GM21447 (cell line): ENCODE measurements around the gene MRPL55.

ENCODE experiments used
- ATAC-seq: cut with Tn5 transposase; IDR thresholded peaks from one replicate; pipeline ENCODE4 v1.9.1; 2021; ENCODE audit not compliant: unreplicated experiment

Gene MRPL55

DNA sequence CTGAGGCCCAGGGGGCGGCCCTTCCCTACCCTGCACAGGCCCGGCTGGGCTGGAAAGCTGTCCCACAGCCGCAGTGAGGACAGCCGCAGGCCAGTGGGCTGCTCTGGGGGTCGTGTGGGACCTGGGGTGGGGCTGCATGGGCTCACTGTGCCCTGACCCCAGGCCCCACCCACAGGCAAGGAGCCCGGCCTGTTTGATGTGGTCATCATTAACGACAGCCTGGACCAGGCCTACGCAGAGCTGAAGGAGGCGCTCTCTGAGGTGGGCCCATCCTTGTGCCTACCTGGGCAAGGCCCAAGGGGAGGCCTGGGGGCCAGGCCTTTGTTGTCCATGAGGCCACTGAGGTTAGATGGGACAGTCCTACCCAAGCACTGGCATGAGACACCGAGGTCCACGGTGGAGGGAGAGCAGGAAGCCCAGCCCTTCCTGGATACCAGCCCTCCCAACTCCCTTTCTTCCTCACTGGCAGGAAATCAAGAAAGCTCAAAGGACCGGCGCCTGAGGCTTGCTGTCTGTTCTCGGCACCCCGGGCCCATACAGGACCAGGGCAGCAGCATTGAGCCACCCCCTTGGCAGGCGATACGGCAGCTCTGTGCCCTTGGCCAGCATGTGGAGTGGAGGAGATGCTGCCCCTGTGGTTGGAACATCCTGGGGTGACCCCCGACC is 39.2 kb upstream of the MRPL55 start:
- no peak for ATAC-seq

DNA sequence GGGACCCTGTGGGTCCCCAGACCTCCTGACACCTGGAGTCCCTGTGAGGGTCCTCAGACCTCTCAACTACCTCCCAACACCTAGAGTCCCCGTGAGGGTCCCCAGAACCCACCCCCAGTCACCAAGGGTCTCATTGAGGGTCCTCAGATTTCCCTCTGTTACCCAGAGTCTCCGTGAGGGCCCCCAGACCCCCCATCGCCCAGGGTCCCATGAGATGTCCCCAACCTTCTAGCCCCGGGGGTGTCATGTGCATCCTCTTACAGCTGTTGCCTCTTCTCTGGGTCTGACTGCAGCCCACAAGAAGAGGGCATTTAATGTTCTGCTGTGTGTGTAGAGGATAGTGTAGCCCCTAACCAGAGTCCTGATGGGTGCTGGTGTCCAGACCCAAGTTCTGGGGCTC is 38.7 kb upstream of the MRPL55 start:
- no peak for ATAC-seq

- no peak for ATAC-seq
Observed at GRCh38 chr1:228147151-228147693, 38.1 kb upstream of the MRPL55 start.

DNA sequence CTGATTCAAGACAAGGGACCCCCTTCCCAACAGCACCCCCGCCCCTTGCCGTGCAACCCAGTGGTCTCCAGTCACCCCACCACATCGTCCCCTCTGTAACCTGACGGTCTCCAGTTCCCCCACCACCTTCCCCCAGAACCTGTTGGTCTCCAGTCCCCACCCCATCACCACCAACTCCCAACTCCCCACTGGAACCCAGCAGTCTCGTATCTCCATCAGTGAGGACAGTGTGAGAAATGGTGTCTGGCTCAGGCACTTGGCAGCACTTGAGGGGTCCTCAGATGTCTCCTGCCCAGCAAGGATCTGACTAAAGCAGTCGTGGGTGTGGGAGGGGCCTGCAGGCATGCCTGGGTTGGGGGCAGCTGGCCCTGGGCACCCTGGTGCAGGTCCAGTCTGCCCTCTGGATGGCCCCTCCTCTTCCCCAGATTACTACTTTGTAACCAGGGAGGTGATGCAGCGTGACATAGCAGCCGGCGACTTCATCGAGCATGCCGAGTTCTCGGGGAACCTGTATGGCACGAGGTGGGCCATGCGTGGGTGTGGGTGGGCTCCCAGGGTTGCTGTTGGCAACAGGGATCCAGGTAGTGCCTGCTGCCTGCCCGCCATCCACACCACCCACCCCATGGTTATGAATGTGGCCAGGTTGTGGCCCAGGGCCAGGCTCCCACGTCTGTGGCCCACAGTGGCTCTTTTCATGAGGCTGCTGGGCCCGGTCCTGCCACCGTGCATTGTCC is 37.5 kb upstream of the MRPL55 start:
- no peak for ATAC-seq

DNA sequence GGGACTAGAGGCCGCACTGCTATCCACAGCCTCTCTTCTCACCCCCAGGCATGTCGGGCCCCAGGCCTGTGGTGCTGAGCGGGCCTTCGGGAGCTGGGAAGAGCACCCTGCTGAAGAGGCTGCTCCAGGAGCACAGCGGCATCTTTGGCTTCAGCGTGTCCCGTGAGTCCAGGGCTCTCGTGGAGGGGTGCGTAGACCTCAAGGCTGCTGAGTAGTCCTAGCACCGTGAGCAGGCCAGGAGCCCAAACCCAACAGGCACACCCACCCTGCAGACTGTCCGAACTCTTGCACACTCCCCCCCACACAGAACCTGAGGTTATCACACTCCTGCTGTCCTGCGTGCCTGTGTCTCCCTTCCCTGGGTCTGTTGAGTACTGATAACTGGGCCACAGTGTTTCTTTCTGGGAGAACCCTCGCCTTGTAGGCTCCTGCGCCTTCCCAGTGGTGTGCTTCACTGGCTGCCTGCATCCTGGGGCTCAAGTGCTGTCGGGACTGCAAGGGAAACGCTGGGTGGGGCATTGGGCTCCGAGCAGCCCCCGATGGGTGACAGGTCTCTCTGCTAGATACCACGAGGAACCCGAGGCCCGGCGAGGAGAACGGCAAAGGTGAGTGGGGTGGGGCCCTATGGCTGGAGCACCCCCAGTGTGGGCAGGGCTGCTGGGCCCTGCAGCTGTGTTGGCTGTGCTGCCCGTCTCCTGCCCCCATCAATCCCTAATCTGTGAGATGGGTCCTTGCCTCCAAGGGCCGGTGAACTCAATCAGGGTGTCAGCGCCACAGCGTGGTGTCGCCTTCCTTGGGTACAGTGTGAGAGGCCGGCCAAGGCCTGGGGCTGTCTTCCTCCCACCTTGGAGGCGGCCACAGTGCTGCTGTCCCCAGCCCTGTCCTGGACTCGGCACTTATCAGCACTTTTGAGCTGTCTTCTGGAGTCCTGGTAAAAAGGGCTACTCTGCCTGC is 36.6 kb upstream of the MRPL55 start:
- ATAC-seq, result no peak

- ATAC-seq, result no peak
Observed at GRCh38 chr1:228144993-228145343, 35.9 kb upstream of the MRPL55 start.

GRCh38 chr1:228144193-228144992 is 35.3 kb upstream of the MRPL55 start:
- no peak for ATAC-seq

- no peak for ATAC-seq
Observed at GRCh38 chr1:228143480-228144192, 34.5 kb upstream of the MRPL55 start.

GRCh38 chr1:228142701-228143136 is 33.6 kb upstream of the MRPL55 start:
- no peak for ATAC-seq

- no peak for ATAC-seq
Observed at GRCh38 chr1:228142155-228142691, 33.1 kb upstream of the MRPL55 start.

GRCh38 chr1:228141226-228142044 is 32.3 kb upstream of the MRPL55 start:
- ATAC-seq, result no peak

DNA sequence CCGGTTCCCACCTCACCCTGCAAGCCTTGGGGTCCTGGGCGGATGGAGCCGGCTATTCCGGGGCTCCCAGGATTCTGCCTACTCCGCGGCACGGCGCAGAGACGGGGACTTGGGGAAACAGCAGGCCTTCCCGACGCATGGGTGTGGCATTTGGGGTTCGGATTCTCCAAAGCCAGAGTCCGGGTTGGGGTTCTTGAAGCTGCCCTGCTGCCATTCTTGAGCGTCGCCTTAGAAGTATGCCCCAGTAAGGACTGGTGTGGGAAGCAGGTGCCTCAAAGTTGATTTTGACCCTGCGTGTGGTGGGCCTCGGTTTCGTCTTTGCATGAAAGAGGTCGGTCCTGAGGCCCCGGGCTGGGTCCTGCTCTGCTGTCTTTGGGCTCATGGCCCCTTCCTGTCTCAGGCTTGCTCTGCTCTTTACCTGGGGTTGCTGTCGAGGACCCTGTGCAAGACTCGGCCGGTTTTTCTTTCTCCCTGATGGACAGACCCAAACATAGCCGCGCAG is 31.7 kb upstream of the MRPL55 start:
- no peak for ATAC-seq

DNA sequence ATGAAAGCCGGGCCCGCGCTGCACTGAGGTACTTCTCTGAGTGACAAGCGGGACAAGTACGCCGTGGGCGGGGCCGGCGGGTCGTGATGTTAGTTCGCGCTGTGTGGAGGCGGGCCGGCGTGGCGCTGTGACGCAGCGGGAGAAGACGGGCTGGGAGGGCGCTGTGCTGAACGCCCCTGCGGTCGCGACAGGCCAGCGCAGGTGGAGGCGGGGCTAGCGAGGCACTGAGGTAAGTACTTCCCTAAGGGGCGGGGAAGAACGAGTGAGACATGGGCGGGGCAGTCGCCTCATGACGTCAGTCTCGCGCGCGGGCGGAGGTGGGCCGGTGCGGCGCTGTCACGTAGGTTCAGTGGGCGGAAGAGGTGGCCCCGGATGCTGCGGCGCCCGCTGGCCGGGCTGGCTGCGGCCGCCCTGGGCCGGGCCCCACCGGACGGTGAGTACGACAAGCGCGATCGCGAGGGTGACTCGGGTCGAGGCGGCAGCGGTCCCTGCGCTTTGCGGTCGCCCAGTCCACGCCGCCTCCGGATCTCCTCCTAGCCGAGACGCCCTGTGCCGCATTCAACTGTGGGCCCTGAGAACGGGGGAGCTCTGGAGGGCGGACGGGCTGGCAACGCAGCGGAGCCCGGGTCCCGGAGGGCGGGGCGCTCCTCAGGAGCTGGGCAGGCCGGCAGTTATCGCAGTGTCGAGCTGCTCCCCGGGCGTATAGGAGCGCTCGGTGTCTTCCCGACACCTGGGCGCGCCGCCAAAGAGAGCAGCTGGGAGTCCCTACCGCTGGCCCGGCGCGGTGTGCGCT is 31.0 kb upstream of the MRPL55 start, which contains the start of gene GUK1:
TSS of gene GUK1 (plus strand) at position 349 of the 793 bp plus-strand sequence. CDS start at position 373, 24 bp downstream.
- peak; percentile 89 for ATAC-seq

DNA sequence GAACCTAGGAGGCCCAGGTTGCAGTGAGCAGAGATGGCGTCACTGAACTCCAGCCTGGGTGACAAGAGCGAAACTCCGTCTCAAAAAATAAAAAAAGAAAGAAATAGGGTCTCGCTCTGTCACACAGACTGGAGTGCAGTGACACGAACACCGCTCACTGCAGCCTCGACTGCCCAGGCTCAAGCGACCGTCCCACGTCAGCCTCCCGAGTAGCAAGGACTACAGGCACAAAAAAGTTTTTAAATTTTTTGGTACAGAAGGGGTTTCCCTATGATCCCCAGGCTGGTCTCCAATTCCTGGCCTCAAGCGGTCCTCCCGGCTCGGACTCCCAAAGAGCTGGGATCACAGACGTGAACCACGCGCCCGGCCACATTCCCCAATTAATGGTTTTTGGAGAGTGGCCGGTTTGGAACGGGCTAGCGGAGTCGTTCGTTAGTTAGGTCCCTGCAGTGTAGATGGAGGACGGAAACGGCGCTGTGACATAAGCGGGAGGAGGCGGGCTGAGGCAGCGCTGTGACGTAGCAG is 30.4 kb upstream of the MRPL55 start:
- no peak for ATAC-seq

GRCh38 chr1:228136901-228137300 is 27.8 kb upstream of the MRPL55 start:
- ATAC-seq, result no peak

- ATAC-seq, result no peak
Observed at GRCh38 chr1:228134591-228134990, 25.5 kb upstream of the MRPL55 start.

DNA sequence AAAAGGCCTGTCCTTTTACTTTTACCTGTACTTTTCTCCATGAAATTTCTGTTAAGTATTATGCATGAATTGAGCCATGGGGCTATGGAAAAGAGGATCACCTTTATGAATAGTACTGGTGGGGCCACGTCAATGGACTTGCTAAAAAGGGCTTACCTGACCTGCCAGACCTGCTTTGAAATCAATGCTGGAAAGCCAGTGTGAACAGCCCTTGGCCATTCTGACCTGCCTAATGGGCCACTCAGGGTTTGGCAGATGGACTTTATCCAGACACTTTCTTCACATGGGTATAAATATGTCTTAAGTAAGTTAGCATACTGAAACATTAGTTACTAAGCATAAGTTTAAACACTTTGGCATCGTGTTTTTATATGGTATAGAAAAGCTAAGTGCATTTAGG is 22.7 kb upstream of the MRPL55 start:
- ATAC-seq, result no peak
